Neuron (in vitro differentiated cells): Measurements from ENCODE around the gene ENTPD6.
"Not testable (repeated sequence)": the region's sequence is repeated elsewhere in the genome, so short reads cannot be mapped to it uniquely, and the experiment has no call there.

ENCODE experiments used
- H2AFZ ChIP-seq: one replicate; pipeline ENCODE4 v1.6.1; 2013; ENCODE audit warnings: low read depth, mild to moderate bottlenecking, inconsistent platforms, low read length, moderate library complexity
- H3K27me3 ChIP-seq: one replicate; pipeline ENCODE4 v1.6.1; 2013; ENCODE audit warnings: low read length; ENCODE audit not compliant: insufficient read depth
- H3K36me3 ChIP-seq: one replicate; pipeline ENCODE4 v1.6.1; 2013; ENCODE audit warnings: low read length; ENCODE audit not compliant: insufficient read depth
- H3K4me1 ChIP-seq: one replicate; pipeline ENCODE4 v1.6.1; 2013; ENCODE audit warnings: low read length; ENCODE audit not compliant: insufficient read depth
- H3K4me3 ChIP-seq: 2 replicates; pipeline ENCODE4 v1.5.1; 2013; ENCODE audit warnings: mild to moderate bottlenecking, low read length, moderate library complexity
- H3K9me3 ChIP-seq: one replicate; pipeline ENCODE4 v1.6.1; 2013; ENCODE audit warnings: low read length

Gene ENTPD6

DNA sequence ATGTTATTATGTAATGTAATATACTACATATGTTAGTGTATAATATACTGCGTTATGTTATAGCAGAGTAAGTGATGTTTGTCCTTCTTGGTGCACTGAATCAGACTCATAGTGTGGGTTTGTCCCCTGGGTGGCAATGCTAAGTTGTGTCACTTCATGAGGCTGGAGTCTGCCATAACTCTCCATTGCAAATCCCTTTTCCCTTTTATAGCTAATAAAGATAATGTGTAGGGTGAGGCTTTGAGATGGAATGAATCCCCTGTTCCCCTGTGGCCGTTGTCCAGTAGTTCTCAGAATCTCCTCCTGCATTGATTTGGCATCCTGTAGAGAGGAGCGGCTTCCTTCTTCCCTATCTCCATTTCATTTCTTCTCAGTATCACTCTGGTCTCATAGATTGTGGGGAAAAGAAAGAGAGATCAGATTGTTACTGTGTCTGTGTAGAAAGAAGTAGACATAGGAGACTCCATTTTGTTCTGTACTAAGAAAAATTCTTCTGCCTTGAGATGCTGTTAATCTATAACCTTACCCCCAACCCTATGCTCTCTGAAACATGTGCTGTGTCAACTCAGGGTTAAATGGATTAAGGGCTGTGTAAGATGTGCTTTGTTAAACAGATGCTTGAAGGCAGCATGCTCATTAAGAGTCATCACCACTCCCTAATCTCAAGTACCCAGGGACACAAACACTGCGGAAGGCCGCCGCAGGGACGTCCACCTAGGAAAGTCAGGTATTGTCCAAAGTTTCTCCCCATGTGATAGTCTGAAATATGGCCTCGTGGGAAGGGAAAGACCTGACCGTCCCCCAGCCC lies 45.5 kb downstream of the ENTPD6 start:
- H3K36me3 ChIP-seq, H2AFZ ChIP-seq, H3K4me3 ChIP-seq, H3K9me3 ChIP-seq, H3K4me1 ChIP-seq, H3K27me3 ChIP-seq: not testable (repeated sequence)

DNA sequence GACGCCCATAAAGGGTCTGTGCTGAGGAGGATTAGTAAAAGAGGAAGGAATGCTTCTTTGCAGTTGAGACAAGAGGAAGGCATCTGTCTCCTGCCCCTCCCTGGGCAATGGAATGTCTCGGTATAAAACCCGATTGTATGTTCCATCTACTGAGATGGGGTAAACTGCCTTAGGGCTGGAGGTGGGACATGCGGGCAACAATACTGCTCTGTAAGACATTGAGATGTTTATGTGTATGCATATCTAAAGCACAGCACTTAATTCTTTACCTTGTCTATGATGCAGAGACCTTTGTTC lies 46.1 kb downstream of the ENTPD6 start:
- H3K36me3 ChIP-seq, H3K4me3 ChIP-seq, H3K4me1 ChIP-seq, H3K27me3 ChIP-seq, H2AFZ ChIP-seq, H3K9me3 ChIP-seq: not testable (repeated sequence)

DNA sequence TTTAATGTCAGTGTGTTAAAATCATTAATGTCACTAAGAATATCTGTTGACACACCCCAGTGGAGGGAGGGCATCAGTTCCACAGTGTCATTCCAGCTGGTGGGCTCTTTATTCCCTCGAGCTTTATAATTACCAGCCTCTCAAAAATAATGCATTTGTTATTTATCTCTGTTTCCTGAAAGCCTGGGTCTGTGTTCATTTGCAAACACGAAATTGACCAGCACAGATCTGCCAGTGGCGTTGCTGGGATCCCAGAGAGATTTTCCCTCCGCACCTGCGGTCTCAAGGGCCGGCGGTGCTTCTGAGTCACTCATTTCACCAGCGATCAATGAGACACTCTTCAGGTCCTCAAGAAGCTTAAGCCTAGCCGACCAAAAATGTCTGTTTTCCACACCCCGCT lies 46.7 kb downstream of the ENTPD6 start:
- no peaks in the 10 kb centered on the region for H3K9me3 ChIP-seq
- H2AFZ ChIP-seq = no peak overlapping the region
- no peak overlapping the region for H3K4me3 ChIP-seq
- H3K4me1 ChIP-seq = peaks cover 7% of the 10 kb centered on the region
- H3K36me3 ChIP-seq = no peaks in the 10 kb centered on the region
- H3K27me3 ChIP-seq = peaks cover 5% of the 10 kb centered on the region

DNA sequence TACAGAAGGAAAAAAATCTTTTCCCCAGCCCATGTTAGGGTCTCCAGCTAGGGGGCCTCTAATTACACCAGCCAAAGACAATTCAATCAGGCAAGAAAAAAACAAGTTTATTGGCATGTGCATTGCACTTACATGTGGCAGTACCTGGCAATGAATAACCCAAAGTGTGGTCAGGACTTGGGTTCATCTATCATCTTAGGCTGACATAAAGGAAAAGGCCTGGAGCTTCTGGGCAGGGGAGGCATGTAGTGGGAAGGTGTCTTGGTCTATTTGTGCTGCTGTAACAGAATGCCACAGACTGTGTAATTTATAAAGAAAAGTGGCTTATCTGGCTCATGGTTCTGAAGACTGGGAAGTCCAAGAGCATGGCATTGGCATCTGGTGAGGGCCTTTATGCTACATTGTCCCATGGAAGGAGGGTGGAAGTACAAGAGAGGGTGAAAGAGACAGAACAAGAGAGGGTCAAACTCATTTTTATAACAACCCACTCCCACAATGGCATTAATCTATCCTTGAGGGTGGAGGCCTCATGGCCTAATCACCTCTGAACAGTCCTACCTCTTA lies 48.0 kb downstream of the ENTPD6 start:
- H3K4me3 ChIP-seq = no peak overlapping the region
- H3K4me1 ChIP-seq = peaks cover 12% of the 10 kb centered on the region
- no peaks in the 10 kb centered on the region for H3K36me3 ChIP-seq
- no peak overlapping the region for H2AFZ ChIP-seq
- no peaks in the 10 kb centered on the region for H3K9me3 ChIP-seq
- H3K27me3 ChIP-seq = peaks cover 5% of the 10 kb centered on the region

DNA sequence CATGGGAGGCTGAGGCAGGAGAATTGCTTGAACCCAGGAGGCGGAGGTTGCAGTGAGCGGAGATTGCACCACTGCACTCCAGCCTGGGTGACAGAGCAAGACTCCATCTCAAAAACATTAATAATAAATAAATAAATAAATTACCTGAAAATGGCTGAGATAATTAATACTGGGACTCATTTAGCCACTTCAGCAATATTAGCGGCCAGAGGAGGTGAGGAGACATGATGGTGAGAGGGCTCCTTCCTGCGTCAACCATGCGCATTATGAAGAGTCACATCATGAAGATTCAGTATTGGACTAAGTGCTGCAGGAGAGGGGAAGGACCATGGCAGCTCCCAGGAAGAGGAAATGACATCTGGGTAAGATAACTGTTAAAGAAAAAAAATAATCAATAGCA lies 49.5 kb downstream of the ENTPD6 start:
- Histone ChIP-seq H3K27me3 (peaks cover 5% of the 10 kb centered on the region), H3K4me3 (no peak overlapping the region)

DNA sequence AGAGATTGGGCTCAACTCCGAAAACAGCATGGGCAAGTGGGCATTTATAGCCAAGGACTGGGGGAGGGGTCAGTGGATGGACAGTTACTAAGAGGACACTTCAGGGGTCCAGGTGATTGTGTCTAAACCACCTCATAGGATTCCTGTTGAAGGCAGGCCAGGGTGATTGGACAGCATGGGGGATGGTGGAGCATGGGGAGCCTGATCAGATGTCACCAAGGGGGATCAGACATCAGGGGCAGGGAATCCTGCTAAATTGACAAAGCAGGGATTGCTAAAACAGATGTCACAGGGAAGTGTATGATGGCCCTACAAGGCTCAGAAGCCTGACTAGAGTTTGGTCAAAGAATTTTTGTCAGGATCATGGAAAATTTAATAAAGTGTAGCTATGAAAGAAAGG lies 49.9 kb downstream of the ENTPD6 start:
- H3K4me3 ChIP-seq = no peak overlapping the region
- peaks cover 5% of the 10 kb centered on the region for H3K27me3 ChIP-seq
- no peaks in the 10 kb centered on the region for H3K36me3 ChIP-seq
- no peak overlapping the region for H2AFZ ChIP-seq
- H3K4me1 ChIP-seq = peaks cover 22% of the 10 kb centered on the region
- no peaks in the 10 kb centered on the region for H3K9me3 ChIP-seq

More for the DNA sequence above, 49.5 kb downstream of the ENTPD6 start:
- Histone ChIP-seq H3K9me3 (no peaks in the 10 kb centered on the region), H2AFZ (no peak overlapping the region), H3K36me3 (no peaks in the 10 kb centered on the region), H3K4me1 (peaks cover 17% of the 10 kb centered on the region)

DNA sequence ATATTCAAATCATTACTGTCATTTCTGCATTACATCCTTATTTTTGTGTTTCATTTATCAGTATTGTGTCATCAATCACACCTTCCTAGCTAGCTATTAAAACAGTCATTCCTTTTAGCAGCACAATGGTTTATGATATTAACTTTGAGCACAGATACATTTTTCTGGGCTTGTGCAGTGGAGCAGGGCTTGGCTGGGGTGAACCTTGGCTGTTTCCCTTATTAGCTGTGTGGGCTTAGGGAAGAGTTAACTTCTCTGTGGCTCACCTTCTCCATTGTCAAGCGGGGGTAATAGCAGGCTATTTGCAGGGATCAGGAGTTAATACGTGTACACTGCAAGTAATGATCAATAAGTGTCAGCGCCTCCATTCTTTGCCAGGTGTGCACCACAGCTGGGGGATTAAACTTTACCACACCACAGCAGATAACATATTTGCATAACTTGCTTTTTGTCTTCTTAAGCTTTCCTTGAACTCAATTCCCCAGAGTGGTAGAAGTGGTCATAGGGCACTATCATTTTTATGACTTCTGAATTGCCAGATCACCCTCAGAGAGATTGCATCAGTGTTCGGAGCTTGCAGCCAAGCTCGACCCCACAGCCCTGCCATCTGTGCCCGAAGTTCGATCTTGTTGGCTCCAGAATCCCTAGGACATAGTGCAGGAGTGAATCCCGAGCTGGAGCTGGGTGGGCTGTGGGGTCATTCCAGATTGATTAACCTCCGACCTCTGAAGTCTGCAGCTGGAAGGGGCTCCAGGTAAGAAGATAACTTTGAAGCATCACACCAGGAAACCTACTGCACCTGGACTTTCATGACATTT lies 50.9 kb downstream of the ENTPD6 start:
- Histone ChIP-seq H3K9me3 (no peaks in the 10 kb centered on the region), H3K4me3 (no peak overlapping the region), H2AFZ (no peak overlapping the region), H3K27me3 (peaks cover 5% of the 10 kb centered on the region), H3K36me3 (no peaks in the 10 kb centered on the region), H3K4me1 (peaks cover 28% of the 10 kb centered on the region)

DNA sequence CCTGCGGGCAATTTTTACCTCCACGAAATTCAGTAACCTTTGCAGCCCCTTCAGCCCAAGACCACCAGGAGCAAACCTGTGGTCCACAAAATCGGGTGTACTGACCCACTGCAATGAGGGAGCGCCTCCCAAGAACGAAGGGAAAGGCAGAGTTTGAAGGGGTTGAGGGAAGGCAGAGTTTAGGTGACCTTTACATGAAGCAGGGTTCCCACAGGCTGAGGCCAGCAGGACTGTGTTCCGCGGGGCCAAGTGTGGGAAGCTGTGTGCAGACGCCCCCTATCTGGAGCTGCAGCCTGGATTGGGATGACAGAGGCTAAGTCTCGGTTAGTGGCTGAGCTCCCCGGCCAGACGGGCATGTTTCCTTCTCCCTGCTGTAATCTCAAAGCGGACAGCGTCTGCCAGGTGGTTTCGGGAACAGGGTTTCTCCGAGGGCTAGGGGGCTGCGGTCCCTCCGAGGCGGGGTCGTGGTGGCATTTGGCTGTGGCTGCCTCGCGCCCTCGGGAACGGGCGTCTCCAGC lies 51.5 kb downstream of the ENTPD6 start:
- H3K36me3 ChIP-seq = no peaks in the 10 kb centered on the region
- peak overlapping the region; percentile 98 for H3K4me3 ChIP-seq
- H3K9me3 ChIP-seq = no peaks in the 10 kb centered on the region
- H2AFZ ChIP-seq = peak overlapping the region; percentile 82
- peaks cover 5% of the 10 kb centered on the region for H3K27me3 ChIP-seq
- H3K4me1 ChIP-seq = peaks cover 35% of the 10 kb centered on the region

DNA sequence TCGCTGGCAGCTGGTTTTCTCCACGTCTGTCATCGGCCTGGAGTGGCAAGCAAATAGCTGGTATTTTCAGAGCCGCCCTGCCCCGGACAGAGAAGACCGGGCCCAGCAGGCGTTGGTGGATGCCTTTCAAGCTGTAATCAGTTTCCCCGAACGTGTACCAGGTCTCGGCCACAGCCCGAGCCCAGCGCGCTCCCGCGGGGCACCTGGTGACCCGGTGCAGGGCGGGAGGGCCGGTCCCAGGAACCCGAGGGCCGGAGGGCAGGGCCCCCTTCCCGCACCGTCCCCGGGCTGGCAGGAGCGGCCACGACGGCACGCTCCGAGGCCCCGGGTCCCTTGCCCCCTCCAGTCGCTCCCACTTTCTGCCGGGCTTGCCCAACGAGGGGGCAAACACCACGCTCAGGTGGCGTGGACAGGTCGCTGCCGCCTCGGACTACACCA lies 52.0 kb downstream of the ENTPD6 start:
- H3K4me1 ChIP-seq = peaks cover 40% of the 10 kb centered on the region

DNA sequence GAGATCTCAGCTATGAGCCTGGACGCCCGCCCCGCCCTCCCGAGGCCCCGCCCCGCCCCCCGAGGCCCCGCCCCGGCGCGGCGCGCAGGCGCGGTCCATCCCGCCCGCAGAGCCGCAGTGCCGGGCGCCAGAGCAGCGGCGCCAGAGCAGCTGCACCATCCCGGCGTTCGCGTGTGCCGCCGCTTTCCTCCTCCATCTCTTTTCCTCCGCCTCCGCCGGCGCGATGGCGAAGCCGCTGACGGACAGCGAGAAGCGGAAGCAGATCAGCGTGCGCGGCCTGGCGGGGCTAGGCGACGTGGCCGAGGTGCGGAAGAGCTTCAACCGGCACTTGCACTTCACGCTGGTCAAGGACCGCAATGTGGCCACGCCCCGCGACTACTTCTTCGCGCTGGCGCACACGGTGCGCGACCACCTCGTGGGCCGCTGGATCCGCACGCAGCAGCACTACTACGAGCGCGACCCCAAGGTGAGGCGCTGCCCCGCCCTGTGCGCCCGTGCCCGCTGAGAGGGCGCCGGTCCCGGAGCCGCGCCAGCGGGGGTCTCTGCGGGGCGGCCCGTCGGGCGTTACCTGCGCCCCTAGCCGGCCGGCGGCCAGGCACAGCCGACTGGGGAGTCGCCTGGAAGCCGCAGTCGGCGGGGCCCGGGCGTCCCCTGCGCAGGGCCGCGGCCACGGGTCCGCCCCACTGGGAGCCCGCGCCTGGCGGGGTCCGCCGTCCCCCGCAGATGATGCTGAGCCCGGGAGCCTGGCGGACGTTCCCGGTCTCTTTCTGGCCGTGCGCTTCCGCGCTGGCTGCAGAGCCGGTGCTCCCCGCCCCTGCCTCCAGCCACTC lies 52.7 kb downstream of the ENTPD6 start, which contains the start of gene PYGB:
TSS of gene PYGB (plus strand) at position 130 of the 830 bp plus-strand sequence. CDS start at position 224, 94 bp downstream.
- Histone ChIP-seq H3K4me3 (peak within 1 kb of the TSS; percentile 98), H3K4me1 (peaks cover 44% of the 10 kb centered on the region), H3K27me3 (peaks cover 5% of the 10 kb centered on the region), H2AFZ (peak within 1 kb of the TSS; percentile 97), H3K9me3 (no peaks in the 10 kb centered on the region), H3K36me3 (peaks cover 4% of the 10 kb centered on the region)

More for the DNA sequence above, 52.0 kb downstream of the ENTPD6 start:
- Histone ChIP-seq H3K4me3 (peak overlapping the region; percentile 98), H3K27me3 (peaks cover 5% of the 10 kb centered on the region), H2AFZ (peak overlapping the region; percentile 82), H3K9me3 (no peaks in the 10 kb centered on the region), H3K36me3 (peaks cover under 1% of the 10 kb centered on the region)

DNA sequence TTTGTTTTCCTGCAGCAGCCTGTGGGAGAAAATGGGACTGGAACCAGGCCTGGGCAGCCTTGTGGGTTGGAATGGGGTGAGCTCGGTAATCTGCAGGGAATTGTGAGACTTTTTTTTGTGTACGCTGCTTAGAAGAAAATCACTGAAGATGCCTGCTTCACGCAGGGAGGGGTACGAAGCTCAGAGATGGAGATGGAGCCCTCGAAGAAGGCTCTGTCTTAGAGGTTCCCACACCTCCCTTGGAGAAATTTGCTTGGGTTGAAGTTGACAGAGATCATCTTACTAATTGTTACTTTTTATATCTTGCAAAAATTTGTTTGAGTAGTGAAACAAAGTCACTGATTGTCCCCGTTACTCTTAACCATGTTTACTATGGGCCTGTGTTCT lies 53.3 kb downstream of the ENTPD6 start:
- H3K36me3 ChIP-seq = peaks cover 4% of the 10 kb centered on the region
- no peaks in the 10 kb centered on the region for H3K9me3 ChIP-seq
- H3K27me3 ChIP-seq = peaks cover 5% of the 10 kb centered on the region
- H3K4me3 ChIP-seq = peak overlapping the region; percentile 98
- peaks cover 44% of the 10 kb centered on the region for H3K4me1 ChIP-seq
- peak overlapping the region; percentile 97 for H2AFZ ChIP-seq

DNA sequence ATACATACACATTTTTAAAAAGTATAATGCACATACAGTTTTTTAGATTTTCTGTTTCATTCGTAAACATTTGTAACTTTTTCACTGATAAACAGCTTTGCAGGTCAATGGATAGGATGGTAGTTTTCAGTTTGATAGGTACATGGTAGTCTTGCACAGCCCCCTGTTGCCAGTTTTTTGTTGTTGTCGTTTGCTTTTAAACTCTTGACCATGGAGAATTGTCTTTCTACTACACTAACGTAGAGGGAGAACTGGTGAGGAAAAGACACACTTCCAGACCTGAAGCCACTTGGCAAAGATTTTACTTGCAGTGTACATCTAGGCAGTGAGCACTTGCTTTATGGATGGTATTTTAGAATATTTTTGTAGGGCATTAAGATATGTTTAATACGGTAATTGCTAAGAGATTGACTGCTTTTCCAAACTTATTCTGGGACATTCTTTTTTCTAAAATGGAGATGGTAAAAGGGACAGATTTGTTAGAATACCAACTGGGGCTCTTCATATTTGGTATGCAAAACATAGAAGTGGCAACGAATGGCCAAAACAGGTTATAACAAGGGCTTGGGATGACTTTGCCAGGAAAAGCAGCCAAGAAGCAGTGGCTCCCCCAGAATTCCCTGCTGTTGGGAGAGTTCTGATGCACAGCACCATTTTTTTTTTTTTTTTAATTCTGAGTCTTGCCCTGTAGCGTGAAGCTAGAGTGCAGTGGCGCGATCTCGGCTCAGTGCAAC lies 53.9 kb downstream of the ENTPD6 start:
- no peaks in the 10 kb centered on the region for H3K9me3 ChIP-seq
- peak overlapping the region; percentile 97 for H2AFZ ChIP-seq
- peak overlapping the region; percentile 98 for H3K4me3 ChIP-seq
- H3K27me3 ChIP-seq = peaks cover 5% of the 10 kb centered on the region
- peaks cover 4% of the 10 kb centered on the region for H3K36me3 ChIP-seq
- H3K4me1 ChIP-seq = peaks cover 44% of the 10 kb centered on the region
